ENCODE measurements around the gene COL5A1. TPM values are rescaled to one million over a fixed set of nuclear protein-coding genes. Genes with fewer than 3 reads are reported as not detected.
A peak's percentile ranks its signal among the peaks of the same experiment; 100 is the strongest.

The COL5A1 gene
- total RNA-seq, 1 experiment from 2014 or later, result 9.5 TPM

- Mint-ChIP-seq H3K4me1 (peaks cover 5 to 6% of the 10 kb centered on the region in 2 experiments), H3K27ac (peak overlapping the region in 1 of 3 experiments; percentile 76; a peak in 2 of 7 replicates), H3K36me3 (ENCODE audit: insufficient read depth in 1 of 3, low read depth in 3 of 3) (peaks cover 8 to 18% (median 9%) of the 10 kb centered on the region in 3 experiments), H3K9me3 (peaks cover 13 to 14% of the 10 kb centered on the region in 2 experiments), H3K27me3 (ENCODE audit: low read depth) (peaks cover 2% of the 10 kb centered on the region; the same call in 1 of the 2 replicates), H3K4me3 (no peak overlapping the region)
- no peak overlapping the region for H3K9ac ChIP-seq (ENCODE audit: extremely low read depth, insufficient read length, low read length)
- H3K23me2 ChIP-seq (ENCODE audit: insufficient read length, low read depth, low read length, poor library complexity, severe bottlenecking), result no peaks in the 10 kb centered on the region
- no peak overlapping the region for H2AK5ac ChIP-seq (ENCODE audit: insufficient read length, low read length)
- peaks cover 8% of the 10 kb centered on the region for H3K9me3 ChIP-seq (ENCODE audit: control insufficient read depth, low read depth, low read length)
- H2BK15ac ChIP-seq (ENCODE audit: low read depth, low read length), result no peak overlapping the region
- H3K56ac ChIP-seq (ENCODE audit: insufficient read length, low read depth, low read length), result no peak overlapping the region
- H4K91ac ChIP-seq (ENCODE audit: insufficient read length, low read depth, low read length), result no peak overlapping the region
- H4K20me1 ChIP-seq (ENCODE audit: control insufficient read depth, insufficient read depth, insufficient read length), result no peaks in the 10 kb centered on the region
- H3T11ph ChIP-seq (ENCODE audit: low read length), result no peak overlapping the region
- H2BK120ac ChIP-seq (ENCODE audit: low read depth, low read length, poor library complexity, severe bottlenecking), result no peak overlapping the region
- peak; percentile 65 for TF ChIP-seq CTCF (conservative IDR thresholded peaks at IDR 0.05)
- H2AFZ ChIP-seq (ENCODE audit: low read length), result no peak overlapping the region
- no peak overlapping the region for H3K4me2 ChIP-seq (ENCODE audit: insufficient read depth, insufficient read length, low read length)
- no peak overlapping the region for H4K5ac ChIP-seq (ENCODE audit: insufficient read length, low read depth, low read length)
- no peak overlapping the region for H4K8ac ChIP-seq (replicated peaks; ENCODE audit: insufficient read length, low read depth, low read length)
- H2BK12ac ChIP-seq (ENCODE audit: insufficient read length, low read depth, low read length), result no peak overlapping the region
- H2BK5ac ChIP-seq (ENCODE audit: insufficient read length, low read length), result no peak overlapping the region
- no peaks in the 10 kb centered on the region for H3K79me2 ChIP-seq (ENCODE audit: insufficient read depth, low read length)
- H3K4ac ChIP-seq (ENCODE audit: low read depth, low read length), result no peak overlapping the region
- no peak overlapping the region for H3K27ac ChIP-seq (ENCODE audit: insufficient read length, low read depth, low read length)
- H3K23ac ChIP-seq (ENCODE audit: insufficient read length, low read depth, low read length), result no peak overlapping the region
- no peak overlapping the region for H3K14ac ChIP-seq (ENCODE audit: insufficient read depth, low read length)
- WGBS (ENCODE audit: extremely low coverage, insufficient read length, low lambda C conversion rate), result no CpG with 5 or more reads among the region's 22 CpGs
- no peaks in the 10 kb centered on the region for H3K27me3 ChIP-seq (ENCODE audit: insufficient read depth, low read length)
- H2BK20ac ChIP-seq (ENCODE audit: low read depth, low read length, poor library complexity, severe bottlenecking), result no peak overlapping the region
- DNase-seq, result peak; percentile 61
- no peaks in the 10 kb centered on the region for H3K79me1 ChIP-seq (ENCODE audit: insufficient read depth, low read depth, low read length, poor library complexity, severe bottlenecking)
- H3K4me1 ChIP-seq (ENCODE audit: insufficient read depth, low read length), result no peaks in the 10 kb centered on the region
- no peak overlapping the region for H3K18ac ChIP-seq (ENCODE audit: insufficient read length, low read depth, low read length)
Measured at GRCh38 chr9:134742822-134743535, 101.4 kb downstream of the COL5A1 start.
